T-helper 17 cell (primary cell): ENCODE data around the gene FCHSD1. TPM values are rescaled to one million over a fixed set of nuclear protein-coding genes. Genes with fewer than 3 reads are reported as not detected.

Experiments used
- ATAC-seq: fragments of 150-1000 bp; cut with Tn5 transposase; 2 replicates; pipeline ENCODE4 v1.10.0; 2021; ENCODE audit warnings: mild to moderate bottlenecking, moderate library complexity
- DNase-seq, 3 donors: peaks; one replicate each; pipeline versions ENCODE4 v3.0.0 to v3.0.0-alpha.2; 2020 to 2021
- H3K9me3 ChIP-seq: one replicate; pipeline ENCODE4 v1.7.0; 2013; ENCODE audit warnings: low read length, mild to moderate bottlenecking; ENCODE audit not compliant: control insufficient read depth, poor library complexity, severe bottlenecking
- H3K27ac Mint-ChIP-seq: one replicate; pipeline ENCODE4 v1.8.0; 2022; ENCODE audit warnings: mild to moderate bottlenecking, moderate library complexity, mixed read lengths
- H3K27me3 Mint-ChIP-seq: one replicate; pipeline ENCODE4 v1.8.0; 2022; ENCODE audit warnings: mixed read lengths
- H3K36me3 Mint-ChIP-seq: one replicate; pipeline ENCODE4 v1.8.0; 2022; ENCODE audit warnings: low read depth, mixed read lengths
- H3K4me1 Mint-ChIP-seq: one replicate; pipeline ENCODE4 v1.8.0; 2022; ENCODE audit warnings: mild to moderate bottlenecking, mixed read lengths
- H3K4me3 Mint-ChIP-seq: one replicate; pipeline ENCODE4 v1.8.0; 2022; ENCODE audit warnings: mild to moderate bottlenecking, moderate library complexity, mixed read lengths
- total RNA-seq, 4 donors: library from RNA in 2 of 4; stranded (reverse) in 2 of 4; gene quantifications; one replicate each; pipeline ENCODE4 v1.2.3 and lab custom pipeline; 2022 to 2026

Gene FCHSD1
- total RNA-seq, 2 donors from 2014 or later: 77.6 to 82.2 TPM

DNA sequence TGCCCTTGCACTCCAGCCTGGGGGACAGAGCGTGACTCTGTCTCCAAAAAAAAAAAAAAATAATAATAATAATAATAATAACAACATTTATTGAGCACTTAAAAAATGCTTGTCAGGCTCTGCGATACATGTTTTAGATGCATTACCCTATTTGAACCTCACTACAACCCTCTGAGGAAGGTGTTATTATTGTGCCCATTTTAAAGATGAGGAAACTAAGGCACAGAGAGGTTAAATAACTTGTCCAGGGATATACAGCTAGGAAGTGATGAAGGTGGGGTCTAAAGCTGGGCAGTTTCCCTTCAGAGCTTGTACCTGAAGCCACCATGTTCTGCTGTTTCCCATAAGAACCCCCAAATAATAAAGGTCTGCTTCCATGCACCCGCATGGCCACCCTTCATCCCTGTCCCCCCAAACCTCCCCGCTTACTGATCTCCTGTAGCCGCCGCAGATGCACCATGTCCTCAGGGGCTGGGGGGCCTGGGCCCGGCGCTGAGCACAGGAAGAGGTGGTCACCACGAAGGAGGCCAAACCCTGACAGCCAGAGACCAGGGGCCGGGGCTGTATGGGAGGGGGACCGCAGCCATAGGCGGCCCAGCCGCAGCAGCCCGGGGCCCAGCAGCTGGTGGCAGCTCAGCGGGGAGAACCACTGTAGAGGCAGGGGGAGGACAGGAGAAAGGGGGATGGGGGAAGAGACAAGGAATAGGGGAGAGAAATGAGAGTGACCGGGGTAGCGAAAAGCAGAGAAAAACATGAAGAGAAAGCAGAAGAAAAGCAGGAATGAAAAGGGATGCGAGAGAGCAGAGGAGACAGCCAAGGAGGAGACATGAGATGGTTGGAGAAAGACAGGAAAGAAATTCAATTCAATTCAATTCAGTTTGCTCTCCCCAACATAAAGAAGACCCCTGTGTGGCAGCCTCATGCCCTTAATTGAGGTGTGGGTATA is 15.1 kb upstream of the FCHSD1 start:
- DNase-seq (no peak), ATAC-seq (no peak)
- no peaks in the 10 kb centered on the region for H3K36me3 Mint-ChIP-seq
- H3K27ac Mint-ChIP-seq: no peak overlapping the region
- H3K27me3 Mint-ChIP-seq: peaks cover 6% of the 10 kb centered on the region
- peaks cover 9% of the 10 kb centered on the region for H3K4me1 Mint-ChIP-seq
- H3K4me3 Mint-ChIP-seq: no peak overlapping the region
- no peaks in the 10 kb centered on the region for H3K9me3 ChIP-seq

DNA sequence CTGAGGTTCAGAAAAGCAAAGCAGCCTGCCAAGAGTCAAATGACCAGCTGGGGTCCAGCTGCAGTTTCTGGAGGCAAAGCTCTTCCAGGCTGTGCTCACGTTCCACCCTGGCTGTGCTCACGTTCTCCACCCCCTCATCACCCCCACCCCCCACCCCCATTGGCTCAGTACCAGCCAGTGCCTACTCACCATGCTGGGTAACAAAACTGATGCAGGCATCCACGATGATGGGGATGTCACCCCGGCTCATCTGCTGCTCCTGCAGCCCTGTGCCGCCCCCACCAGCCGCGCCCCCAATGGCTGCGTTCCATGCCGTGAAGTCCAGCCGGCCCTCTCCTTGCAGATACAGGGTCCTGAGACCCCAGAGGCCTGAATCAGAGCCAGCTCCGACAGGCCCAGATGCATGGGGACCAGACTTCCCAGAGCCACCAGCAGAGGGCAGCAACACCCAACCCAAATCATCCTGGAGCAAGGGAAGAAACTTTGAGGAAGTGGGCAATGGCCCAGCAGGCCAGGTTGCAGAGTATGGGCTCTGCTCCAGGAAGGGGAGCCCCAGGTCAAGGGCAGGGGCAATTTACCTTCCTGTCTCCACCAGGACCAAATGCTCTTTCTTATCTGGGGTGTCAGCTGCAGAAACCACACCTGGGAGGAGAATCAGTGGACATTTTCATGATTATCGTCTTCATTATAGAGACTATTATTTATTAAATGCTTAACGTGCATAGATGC is 13.7 kb upstream of the FCHSD1 start:
- Mint-ChIP-seq H3K36me3 (no peaks in the 10 kb centered on the region), H3K27ac (no peak overlapping the region), H3K27me3 (peaks cover 6% of the 10 kb centered on the region), H3K4me3 (no peak overlapping the region), H3K4me1 (peaks cover 9% of the 10 kb centered on the region)
- no peaks in the 10 kb centered on the region for H3K9me3 ChIP-seq
- DNase-seq: peak; percentile 50 to 57 (median 55)
- ATAC-seq: peak; percentile 78

DNA sequence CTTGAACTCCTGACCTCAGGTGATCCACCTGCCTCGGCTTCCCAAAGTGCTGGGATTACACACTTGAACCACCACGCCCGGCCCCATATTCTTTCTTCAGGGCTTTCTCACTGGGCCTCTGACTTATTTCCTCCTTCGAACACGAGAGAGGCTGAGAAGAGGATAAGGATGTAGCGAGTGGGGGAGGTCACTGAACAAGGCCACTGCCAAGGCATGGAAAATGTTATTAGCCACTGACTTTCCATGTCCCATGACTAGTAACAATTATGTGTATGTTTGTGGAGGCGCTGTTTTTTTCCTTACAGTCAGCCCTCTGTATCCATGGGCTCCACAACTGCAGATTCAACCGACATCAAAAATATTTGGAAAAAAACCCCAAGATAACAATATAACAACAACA is 12.3 kb upstream of the FCHSD1 start:
- Mint-ChIP-seq H3K27ac (no peak overlapping the region), H3K4me3 (no peak overlapping the region), H3K4me1 (peaks cover 5% of the 10 kb centered on the region), H3K27me3 (no peaks in the 10 kb centered on the region), H3K36me3 (peaks cover 3% of the 10 kb centered on the region)
- no peaks in the 10 kb centered on the region for H3K9me3 ChIP-seq
- ATAC-seq (no peak), DNase-seq (no peak)

DNA sequence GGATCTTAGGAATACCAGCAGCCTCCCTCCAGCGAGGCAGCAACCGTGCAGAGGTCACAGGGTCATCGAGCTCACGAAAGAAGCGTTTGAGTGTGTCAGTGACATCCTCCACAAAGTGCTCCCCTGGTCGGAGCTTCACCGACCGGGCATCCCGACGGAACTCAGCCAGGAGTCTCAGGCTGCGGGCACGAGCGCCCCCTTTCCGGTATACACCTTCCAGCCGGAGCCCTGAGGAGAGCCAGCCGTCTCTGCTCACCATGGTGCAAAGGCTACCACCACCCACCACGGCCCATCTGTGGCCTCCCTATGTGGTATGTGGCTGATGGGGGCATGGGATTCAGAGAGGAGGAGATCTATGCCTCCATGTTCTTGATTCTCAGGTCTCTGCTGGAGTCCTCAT is 10.8 kb upstream of the FCHSD1 start:
- H3K9me3 ChIP-seq: no peaks in the 10 kb centered on the region
- ATAC-seq (no peak), DNase-seq (no peak)
- H3K4me3 Mint-ChIP-seq: no peak overlapping the region
- H3K36me3 Mint-ChIP-seq: peaks cover 7% of the 10 kb centered on the region
- no peaks in the 10 kb centered on the region for H3K27me3 Mint-ChIP-seq
- no peak overlapping the region for H3K27ac Mint-ChIP-seq
- H3K4me1 Mint-ChIP-seq: peaks cover 4% of the 10 kb centered on the region

DNA sequence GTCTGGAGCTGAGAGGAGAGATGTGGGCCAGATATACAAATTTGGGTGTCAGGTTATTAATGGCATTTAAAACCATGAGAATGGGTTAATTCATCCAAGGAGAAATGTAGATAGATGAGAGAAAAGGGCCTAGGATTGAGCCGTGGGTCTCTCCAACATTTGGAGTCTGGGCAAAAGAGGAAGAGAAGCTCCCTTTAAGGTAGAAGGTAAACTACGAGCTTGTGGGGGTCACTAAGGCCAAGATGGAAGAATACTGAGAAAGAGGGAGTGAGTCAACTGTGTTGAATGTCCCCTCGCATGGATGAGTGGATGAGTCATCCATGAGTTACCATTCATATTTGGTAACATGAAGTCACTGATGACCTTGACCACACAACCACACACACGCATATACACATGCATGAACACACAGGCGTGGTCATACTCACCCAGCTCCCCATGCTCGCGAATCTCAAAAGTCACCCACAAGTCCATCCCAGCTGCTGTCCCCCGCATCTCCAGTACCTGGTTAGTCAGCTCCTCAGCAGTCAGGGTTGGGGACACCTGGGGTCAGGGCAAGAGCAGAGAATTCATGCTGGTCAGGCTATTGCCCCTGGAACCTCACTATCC is 6.8 kb upstream of the FCHSD1 start:
- ATAC-seq (no peak), DNase-seq (no peak)
- H3K27me3 Mint-ChIP-seq: peaks cover 11% of the 10 kb centered on the region

DNA sequence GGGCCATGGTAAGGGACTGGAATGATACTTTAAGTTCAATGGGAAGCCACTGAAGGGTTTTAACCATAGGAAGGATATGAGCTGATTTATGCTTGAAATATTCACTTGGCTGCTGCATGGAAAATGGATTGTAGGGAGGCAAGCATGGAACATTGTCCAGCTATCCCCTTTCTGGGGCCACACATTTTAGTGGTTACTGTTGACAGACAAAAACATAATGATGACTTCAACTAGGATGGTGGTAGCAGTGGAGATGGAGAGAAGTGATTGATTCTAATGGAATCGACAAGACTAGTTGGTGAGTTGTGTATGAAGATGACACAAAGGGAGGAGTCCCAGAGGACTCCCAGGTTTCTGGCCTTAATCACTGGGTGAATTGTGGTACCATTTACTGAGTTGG is 6.2 kb upstream of the FCHSD1 start:
- Mint-ChIP-seq H3K27ac (no peak overlapping the region), H3K27me3 (peaks cover 11% of the 10 kb centered on the region)

More for the DNA sequence above, 6.8 kb upstream of the FCHSD1 start:
- Mint-ChIP-seq H3K4me1 (peaks cover 6% of the 10 kb centered on the region), H3K4me3 (no peak overlapping the region), H3K27ac (no peak overlapping the region), H3K36me3 (peaks cover 14% of the 10 kb centered on the region)
- H3K9me3 ChIP-seq: no peaks in the 10 kb centered on the region

DNA sequence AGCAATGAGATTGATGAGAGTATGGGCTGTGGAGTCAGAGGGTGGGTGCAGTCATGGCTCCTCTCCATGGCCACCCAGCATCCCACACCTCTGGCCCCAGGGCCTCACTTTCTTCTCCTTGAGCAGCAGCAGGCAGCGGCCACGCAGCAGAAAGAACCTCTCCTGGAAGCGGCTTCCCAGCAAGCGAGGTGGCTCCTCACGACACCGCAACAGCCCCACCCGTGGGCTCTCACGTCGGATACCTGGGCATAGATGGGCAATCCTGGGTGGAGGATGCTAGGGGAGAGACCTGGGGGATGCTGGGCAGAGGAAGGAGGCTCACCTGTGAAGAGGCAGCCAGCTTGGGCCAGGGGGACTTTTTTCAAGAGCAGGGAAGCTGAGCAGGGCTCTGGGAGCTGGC is 5.2 kb upstream of the FCHSD1 start:
- H3K9me3 ChIP-seq: no peaks in the 10 kb centered on the region
- no peak for DNase-seq
- Mint-ChIP-seq H3K27ac (no peak overlapping the region), H3K27me3 (peaks cover 11% of the 10 kb centered on the region), H3K4me1 (peaks cover 17% of the 10 kb centered on the region), H3K4me3 (peak overlapping the region; percentile 55), H3K36me3 (peaks cover 14% of the 10 kb centered on the region)
- ATAC-seq: no peak

More for the DNA sequence above, 6.2 kb upstream of the FCHSD1 start:
- DNase-seq (no peak), ATAC-seq (no peak)
- no peaks in the 10 kb centered on the region for H3K9me3 ChIP-seq
- H3K4me1 Mint-ChIP-seq: peaks cover 11% of the 10 kb centered on the region
- peaks cover 14% of the 10 kb centered on the region for H3K36me3 Mint-ChIP-seq
- no peak overlapping the region for H3K4me3 Mint-ChIP-seq

DNA sequence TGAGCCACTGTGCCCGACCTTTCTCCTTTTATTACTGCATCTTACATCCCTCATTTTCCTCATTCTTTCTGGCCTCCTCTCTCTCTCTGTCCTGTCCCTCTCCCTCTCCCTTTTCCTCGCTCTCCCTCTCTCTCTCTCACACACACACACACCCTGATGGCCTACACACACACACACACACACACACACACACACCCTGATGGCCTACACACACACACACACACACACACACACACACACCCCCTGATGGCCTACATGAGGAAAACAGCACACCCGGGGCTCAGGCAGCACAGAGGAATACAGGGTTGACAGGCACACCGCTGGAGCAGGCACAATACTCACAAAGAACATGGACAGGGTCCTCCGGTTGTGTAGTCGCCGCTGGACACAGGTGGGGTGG is 3.8 kb upstream of the FCHSD1 start:
- Mint-ChIP-seq H3K4me1 (peaks cover 27% of the 10 kb centered on the region), H3K27ac (no peak overlapping the region), H3K4me3 (no peak overlapping the region), H3K36me3 (peaks cover 14% of the 10 kb centered on the region), H3K27me3 (peaks cover 11% of the 10 kb centered on the region)
- DNase-seq (no peak), ATAC-seq (no peak)
- H3K9me3 ChIP-seq: no peaks in the 10 kb centered on the region

DNA sequence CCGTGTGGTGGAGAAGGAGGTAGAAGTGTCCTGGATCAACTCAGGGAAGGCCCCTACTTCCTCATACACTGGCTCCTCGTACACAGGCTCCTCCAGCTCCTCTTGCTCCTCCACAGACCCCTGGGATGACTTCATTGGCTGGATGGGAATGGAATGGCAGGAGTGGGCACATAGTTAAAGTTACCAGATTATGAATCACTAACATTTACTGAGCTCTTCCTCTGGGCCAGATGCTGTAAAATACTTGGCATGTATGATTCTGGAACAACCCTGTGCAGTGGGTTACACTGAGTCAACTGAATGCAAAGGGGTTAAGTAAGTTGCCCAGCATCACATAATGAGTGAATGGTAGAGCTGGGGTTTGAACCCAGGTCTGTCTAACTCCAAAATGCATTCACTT is 3.1 kb upstream of the FCHSD1 start:
- no peak for ATAC-seq
- Mint-ChIP-seq H3K27me3 (peaks cover 11% of the 10 kb centered on the region), H3K27ac (no peak overlapping the region), H3K4me1 (peaks cover 32% of the 10 kb centered on the region), H3K4me3 (no peak overlapping the region), H3K36me3 (peaks cover 13% of the 10 kb centered on the region)
- no peaks in the 10 kb centered on the region for H3K9me3 ChIP-seq
- DNase-seq: no peak

DNA sequence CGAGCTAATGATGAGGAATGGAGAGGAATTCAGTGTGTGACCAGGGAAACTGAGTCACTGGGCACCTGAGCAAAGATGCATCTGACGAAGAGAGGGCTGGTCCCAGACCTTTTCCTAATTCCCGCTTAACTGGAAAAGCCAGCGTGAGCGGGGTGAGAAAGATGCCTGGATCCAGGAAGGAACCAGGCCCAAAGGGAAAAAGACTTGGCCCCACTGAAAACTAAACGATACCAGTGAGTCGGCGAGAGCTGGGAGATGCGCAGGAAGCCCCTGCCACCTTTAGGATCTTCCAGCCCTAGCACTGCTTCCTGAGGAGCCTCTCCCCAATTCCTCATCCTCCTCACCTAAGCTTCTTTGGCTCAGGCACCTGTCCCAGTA is 499 bp upstream of the FCHSD1 start:
- Mint-ChIP-seq H3K36me3 (peaks cover 7% of the 10 kb centered on the region), H3K27me3 (peaks cover 11% of the 10 kb centered on the region), H3K27ac (peak overlapping the region; percentile 85), H3K4me3 (peak overlapping the region; percentile 88), H3K4me1 (peaks cover 45% of the 10 kb centered on the region)
- no peak for DNase-seq
- H3K9me3 ChIP-seq: no peaks in the 10 kb centered on the region
- no peak for ATAC-seq

DNA sequence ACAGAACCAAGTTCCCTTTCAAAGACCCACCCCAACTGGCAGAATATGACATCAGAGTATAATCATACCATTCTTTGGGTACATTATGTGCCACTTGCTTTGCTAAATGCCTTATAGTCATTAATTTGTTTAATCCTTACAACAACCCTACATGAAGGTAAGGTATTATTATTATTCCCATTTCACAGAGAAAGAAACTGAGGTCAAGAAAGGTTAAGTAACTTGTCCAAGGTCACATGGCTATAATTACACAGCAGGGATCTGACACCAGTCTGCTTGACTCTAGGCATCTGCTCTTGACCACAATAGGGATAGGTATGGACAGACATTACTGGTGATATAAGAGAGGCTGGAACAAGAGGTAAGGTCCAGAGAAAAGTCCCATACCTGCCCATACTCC is 1.2 kb downstream of the FCHSD1 start:
- Mint-ChIP-seq H3K27ac (peak overlapping the region; percentile 85), H3K27me3 (no peaks in the 10 kb centered on the region), H3K36me3 (peaks cover 4% of the 10 kb centered on the region), H3K4me1 (peaks cover 44% of the 10 kb centered on the region), H3K4me3 (peak overlapping the region; percentile 88)
- ATAC-seq (no peak), DNase-seq (no peak)
- H3K9me3 ChIP-seq: no peaks in the 10 kb centered on the region

DNA sequence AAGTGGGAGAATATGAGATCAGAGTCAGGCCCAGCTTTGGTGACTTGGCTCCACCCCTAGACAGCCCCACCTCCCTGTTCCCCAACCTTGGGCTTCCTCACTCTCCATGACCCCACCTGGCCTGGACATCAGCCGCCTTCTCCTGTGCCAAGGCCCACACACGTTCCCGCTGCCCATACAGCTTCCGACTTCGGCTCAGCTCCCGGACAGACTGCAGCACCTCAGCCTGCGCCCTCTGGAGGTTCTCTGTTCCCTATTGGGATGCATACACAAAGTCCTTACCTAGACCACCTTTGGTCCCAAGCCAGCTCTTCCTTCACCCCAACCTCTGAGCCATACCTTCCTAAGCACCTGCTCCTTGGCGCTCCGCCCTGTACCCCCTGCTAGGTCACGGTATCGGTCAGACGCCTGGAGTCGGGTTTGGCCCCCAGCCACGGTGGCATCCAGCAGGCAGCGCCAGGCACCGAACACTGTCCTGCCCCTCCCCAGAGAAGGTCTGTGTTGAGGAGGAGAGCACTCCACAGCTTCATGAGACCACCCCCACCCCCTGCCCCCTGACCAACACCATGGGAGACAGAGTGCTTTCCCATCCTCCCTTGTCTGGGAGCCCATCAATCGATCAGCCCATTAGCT is 2.0 kb downstream of the FCHSD1 start:
- no peak overlapping the region for H3K4me3 Mint-ChIP-seq
- peaks cover 4% of the 10 kb centered on the region for H3K36me3 Mint-ChIP-seq
- H3K27me3 Mint-ChIP-seq: no peaks in the 10 kb centered on the region
- no peak for DNase-seq
- no peak for ATAC-seq
- peaks cover 46% of the 10 kb centered on the region for H3K4me1 Mint-ChIP-seq
- no peaks in the 10 kb centered on the region for H3K9me3 ChIP-seq
- H3K27ac Mint-ChIP-seq: peak overlapping the region; percentile 85

DNA sequence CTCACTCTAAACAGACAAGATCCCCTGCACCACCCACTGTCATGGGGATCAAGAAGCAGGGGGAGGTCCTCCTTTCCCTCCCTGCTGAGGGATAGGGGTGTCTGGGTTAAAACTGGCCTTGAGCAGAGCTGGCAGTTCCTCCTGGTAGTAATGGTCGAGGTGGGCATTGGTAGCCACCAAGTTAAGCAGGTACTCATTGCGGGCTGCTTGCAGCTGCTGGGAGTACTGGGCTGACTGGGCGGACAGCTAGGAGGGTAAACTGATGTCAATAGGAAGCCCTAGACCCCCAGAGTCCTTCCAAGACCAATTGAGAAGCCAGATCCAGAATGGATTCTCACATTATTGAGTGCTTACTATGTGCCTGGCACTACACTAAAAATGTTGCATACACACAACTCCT is 3.4 kb downstream of the FCHSD1 start:
- peaks cover 44% of the 10 kb centered on the region for H3K4me1 Mint-ChIP-seq
- DNase-seq: no peak
- peak overlapping the region; percentile 9 for H3K27ac Mint-ChIP-seq
- H3K9me3 ChIP-seq: no peaks in the 10 kb centered on the region
- no peaks in the 10 kb centered on the region for H3K27me3 Mint-ChIP-seq
- no peak for ATAC-seq
- H3K4me3 Mint-ChIP-seq: no peak overlapping the region
- H3K36me3 Mint-ChIP-seq: peaks cover 4% of the 10 kb centered on the region
